ENCODE measurements around the gene PRAF2. TPM values are rescaled to one million over a fixed set of nuclear protein-coding genes. Genes with fewer than 3 reads are reported as not detected.

The PRAF2 gene
- total RNA-seq, 2 donors from 2014 or later: 24.0 to 25.7 TPM

DNA sequence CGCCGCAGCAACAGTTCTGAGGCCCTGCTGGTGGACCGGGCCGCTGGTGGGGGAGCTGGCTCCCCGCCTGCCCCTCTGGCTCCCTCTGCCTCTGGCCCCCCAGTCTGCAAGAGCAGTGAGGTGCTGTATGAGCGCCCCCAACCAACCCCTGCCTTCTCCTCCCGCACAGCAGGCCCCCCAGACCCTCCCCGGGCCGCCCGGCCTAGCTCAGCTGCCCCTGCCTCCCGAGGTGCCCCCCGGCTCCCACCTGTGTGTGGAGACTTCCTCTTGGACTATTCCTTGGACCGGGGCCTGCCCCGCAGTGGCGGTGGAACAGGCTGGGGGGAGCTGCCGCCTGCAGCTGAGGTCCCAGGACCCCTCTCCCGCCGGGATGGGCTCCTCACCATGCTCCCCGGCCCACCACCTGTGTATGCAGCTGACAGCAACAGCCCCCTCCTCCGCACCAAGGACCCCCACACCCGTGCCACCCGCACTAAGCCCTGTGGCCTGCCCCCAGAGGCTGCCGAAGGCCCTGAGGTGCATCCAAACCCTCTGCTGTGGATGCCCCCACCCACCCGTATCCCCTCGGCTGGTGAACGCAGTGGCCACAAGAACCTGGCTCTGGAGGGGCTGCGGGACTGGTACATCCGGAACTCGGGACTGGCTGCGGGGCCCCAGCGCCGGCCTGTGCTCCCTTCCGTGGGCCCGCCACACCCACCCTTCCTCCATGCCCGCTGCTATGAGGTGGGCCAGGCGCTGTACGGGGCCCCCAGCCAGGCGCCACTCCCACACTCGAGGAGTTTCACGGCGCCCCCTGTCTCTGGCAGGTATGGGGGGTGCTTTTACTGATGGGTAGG lies 6.3 kb downstream of the PRAF2 start:
- Histone ChIP-seq H3K4me3 (no peak overlapping the region), H3K36me3 (no peaks in the 10 kb centered on the region), H3K27me3 (replicated peaks; ENCODE audit: insufficient read depth) (no peaks in the 10 kb centered on the region), H3K9me3 (no peaks in the 10 kb centered on the region), H3K27ac (no peak overlapping the region), H3K4me1 (ENCODE audit: control insufficient read depth in 1 of 2, low read depth in 2 of 2) (peaks cover 0 to 2% of the 10 kb centered on the region in 2 donors)
- DNase-seq (ENCODE audit: low spot score) (no peak), ATAC-seq (ENCODE audit: insufficient number of reproducible peaks, low FRiP score, low read depth) (no peak)
- TF ChIP-seq, protein P1, sequence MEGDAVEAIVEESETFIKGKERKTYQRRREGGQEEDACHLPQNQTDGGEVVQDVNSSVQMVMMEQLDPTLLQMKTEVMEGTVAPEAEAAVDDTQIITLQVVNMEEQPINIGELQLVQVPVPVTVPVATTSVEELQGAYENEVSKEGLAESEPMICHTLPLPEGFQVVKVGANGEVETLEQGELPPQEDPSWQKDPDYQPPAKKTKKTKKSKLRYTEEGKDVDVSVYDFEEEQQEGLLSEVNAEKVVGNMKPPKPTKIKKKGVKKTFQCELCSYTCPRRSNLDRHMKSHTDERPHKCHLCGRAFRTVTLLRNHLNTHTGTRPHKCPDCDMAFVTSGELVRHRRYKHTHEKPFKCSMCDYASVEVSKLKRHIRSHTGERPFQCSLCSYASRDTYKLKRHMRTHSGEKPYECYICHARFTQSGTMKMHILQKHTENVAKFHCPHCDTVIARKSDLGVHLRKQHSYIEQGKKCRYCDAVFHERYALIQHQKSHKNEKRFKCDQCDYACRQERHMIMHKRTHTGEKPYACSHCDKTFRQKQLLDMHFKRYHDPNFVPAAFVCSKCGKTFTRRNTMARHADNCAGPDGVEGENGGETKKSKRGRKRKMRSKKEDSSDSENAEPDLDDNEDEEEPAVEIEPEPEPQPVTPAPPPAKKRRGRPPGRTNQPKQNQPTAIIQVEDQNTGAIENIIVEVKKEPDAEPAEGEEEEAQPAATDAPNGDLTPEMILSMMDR (IDR thresholded peaks at IDR 0.05): no peak

DNA sequence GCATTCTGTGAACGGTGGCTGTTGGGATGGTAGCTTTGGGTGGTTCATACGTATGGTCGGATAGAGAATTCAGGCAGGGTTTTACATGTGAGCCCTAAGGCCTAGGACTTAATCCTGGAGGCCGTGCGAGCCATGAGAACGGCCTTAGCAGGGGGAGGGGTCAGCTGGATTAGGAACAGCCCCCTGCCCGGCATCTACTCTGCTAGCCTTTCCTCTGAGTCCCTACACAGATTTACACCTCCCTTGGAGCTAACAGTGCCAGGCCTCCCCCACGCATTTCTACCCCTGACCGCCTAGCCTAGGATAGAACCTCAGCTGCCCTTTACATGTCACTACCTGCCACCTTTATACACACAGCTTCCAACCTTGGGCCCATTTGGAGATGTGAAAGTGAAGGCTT lies 7.1 kb downstream of the PRAF2 start:
- H3K27me3 ChIP-seq (replicated peaks; ENCODE audit: insufficient read depth): no peaks in the 10 kb centered on the region
- H3K9me3 ChIP-seq: no peaks in the 10 kb centered on the region
- no peak overlapping the region for H3K4me3 ChIP-seq
- H3K27ac ChIP-seq: no peak overlapping the region
- H3K4me1 ChIP-seq (ENCODE audit: control insufficient read depth in 1 of 2, low read depth in 2 of 2): no peaks in the 10 kb centered on the region
- TF ChIP-seq, protein P1 (IDR thresholded peaks at IDR 0.05): no peak
- DNase-seq (ENCODE audit: low spot score) (no peak), ATAC-seq (ENCODE audit: insufficient number of reproducible peaks, low FRiP score, low read depth) (no peak)
- no peaks in the 10 kb centered on the region for H3K36me3 ChIP-seq

DNA sequence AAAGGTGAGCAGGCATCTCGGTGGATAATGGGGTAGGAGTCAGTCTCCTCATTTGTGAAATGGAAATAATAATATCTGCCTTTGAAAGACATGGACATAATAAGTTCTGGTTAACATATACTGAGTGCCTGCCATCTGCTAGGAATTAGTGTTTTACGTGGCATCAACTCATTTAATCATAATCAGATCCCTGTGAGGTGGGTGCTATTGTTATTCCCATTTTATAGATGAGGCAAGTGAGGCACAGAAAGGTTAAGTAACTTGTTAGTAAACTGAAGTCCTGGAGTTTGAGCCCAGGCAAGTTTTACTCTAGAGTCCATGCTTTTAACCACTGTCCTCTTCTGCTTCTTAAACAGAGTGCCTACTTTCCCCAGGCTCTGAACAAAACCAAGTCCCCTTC lies 7.5 kb downstream of the PRAF2 start:
- H3K9me3 ChIP-seq: no peaks in the 10 kb centered on the region
- DNase-seq (ENCODE audit: low spot score): no peak
- no peak overlapping the region for H3K27ac ChIP-seq
- no peak for ATAC-seq (ENCODE audit: insufficient number of reproducible peaks, low FRiP score, low read depth)
- no peaks in the 10 kb centered on the region for H3K27me3 ChIP-seq (replicated peaks; ENCODE audit: insufficient read depth)
- H3K4me1 ChIP-seq (ENCODE audit: control insufficient read depth in 1 of 2, low read depth in 2 of 2): no peaks in the 10 kb centered on the region
- no peaks in the 10 kb centered on the region for H3K36me3 ChIP-seq
- H3K4me3 ChIP-seq: no peak overlapping the region
- TF ChIP-seq, protein P1 (IDR thresholded peaks at IDR 0.05): no peak

DNA sequence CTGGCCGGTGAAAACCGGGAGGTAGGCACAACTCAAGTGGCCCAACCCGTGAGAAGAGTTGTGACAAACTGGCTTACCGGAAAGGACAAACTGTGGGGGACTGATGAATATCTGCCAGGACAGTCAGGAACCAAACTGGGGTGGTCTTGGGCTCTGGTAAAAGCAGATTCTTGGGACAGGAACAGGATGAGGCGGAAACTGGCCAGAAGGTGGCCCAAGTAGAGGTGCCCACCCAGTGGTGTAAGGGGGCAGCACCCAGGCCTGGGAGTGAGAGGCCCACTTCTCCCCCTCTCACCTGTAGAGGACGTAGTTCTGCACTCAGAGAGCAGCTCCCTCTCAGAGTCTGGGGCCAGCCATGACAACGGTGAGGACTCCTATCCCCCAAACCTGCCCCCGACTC lies 9.1 kb downstream of the PRAF2 start:
- H3K27ac ChIP-seq: no peak overlapping the region
- TF ChIP-seq, protein P1 (IDR thresholded peaks at IDR 0.05): no peak
- DNase-seq (ENCODE audit: low spot score) (no peak), ATAC-seq (ENCODE audit: insufficient number of reproducible peaks, low FRiP score, low read depth) (no peak)
- H3K9me3 ChIP-seq: no peaks in the 10 kb centered on the region
- H3K4me3 ChIP-seq: no peak overlapping the region
- H3K4me1 ChIP-seq (ENCODE audit: control insufficient read depth in 1 of 2, low read depth in 2 of 2): no peaks in the 10 kb centered on the region
- no peaks in the 10 kb centered on the region for H3K36me3 ChIP-seq
- H3K27me3 ChIP-seq (replicated peaks; ENCODE audit: insufficient read depth): no peaks in the 10 kb centered on the region

DNA sequence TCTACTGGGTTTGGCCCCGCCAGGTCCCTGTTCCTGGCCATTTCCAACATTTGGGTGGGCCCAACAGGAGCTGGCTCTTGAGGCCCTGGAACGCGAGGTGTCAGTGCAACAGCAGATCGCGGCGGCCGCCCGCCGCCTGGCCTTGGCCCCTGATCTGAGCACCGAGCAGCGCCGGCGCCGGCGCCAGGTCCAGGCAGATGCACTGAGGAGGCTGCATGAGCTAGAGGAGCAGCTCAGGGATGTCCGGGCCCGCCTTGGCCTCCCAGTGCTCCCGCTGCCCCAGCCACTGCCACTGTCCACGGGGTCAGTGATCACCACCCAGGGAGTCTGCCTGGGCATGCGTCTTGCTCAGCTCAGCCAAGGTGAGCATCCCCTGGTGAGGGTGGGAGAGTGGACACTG lies 9.5 kb downstream of the PRAF2 start:
- H3K4me3 ChIP-seq: no peak overlapping the region

More for the DNA sequence above, 9.5 kb downstream of the PRAF2 start:
- TF ChIP-seq, protein P1 (IDR thresholded peaks at IDR 0.05): no peak
- no peaks in the 10 kb centered on the region for H3K27me3 ChIP-seq (replicated peaks; ENCODE audit: insufficient read depth)
- no peak overlapping the region for H3K27ac ChIP-seq
- H3K36me3 ChIP-seq: no peaks in the 10 kb centered on the region
- no peaks in the 10 kb centered on the region for H3K4me1 ChIP-seq (ENCODE audit: control insufficient read depth in 1 of 2, low read depth in 2 of 2)
- no peak for DNase-seq (ENCODE audit: low spot score)
- no peak for ATAC-seq (ENCODE audit: insufficient number of reproducible peaks, low FRiP score, low read depth)
- H3K9me3 ChIP-seq: no peaks in the 10 kb centered on the region

All from thoracic aorta (tissue), 2 donors.